GM11168 (cell line): ENCODE measurements around the gene FKBP14.
"Not testable (repeated sequence)": the region's sequence is repeated elsewhere in the genome, so short reads cannot be mapped to it uniquely, and the experiment has no call there.

ENCODE experiments used
- in situ Hi-C: fragments of 300-500 bp; cut with MboI; formaldehyde crosslinking; loops from one replicate; pipeline ENCODE4 v1.12.0; 2022; ENCODE audit warnings: low sequenced_read_pairs; ENCODE audit not compliant: unreplicated experiment

Gene FKBP14, protein sequence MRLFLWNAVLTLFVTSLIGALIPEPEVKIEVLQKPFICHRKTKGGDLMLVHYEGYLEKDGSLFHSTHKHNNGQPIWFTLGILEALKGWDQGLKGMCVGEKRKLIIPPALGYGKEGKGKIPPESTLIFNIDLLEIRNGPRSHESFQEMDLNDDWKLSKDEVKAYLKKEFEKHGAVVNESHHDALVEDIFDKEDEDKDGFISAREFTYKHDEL

GRCh38 chr7:30026229-30027064 lies at the start of gene FKBP14:
FKBP14 (minus strand) TSS chr7:30026702; CDS start chr7:30026508, 194 bp downstream.
- in situ Hi-C loops = no loop called here

- in situ Hi-C loops = no loop called here
Observed at GRCh38 chr7:30074422-30075030, 48.0 kb upstream of the FKBP14 start.

DNA sequence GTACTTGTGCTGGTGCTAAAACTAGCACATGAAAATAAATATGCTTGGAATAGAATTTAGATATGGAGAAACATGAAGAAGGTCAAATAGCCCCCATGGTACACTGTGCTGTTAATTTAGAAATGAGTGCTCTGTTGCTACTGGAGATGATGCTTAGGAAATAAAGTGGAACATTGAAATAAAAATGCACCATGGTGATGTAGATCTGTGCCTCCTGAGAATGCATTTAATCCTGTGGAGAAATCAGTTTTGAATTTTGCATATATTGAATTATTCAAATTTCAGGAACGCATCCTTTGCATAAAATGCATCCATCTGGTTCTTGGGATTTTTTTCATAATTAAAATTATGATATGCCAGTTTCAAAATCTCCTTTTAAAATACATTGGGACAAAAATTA lies 46.2 kb upstream of the FKBP14 start:
- in situ Hi-C loops = no loop called here

GRCh38 chr7:30070052-30070451 lies 43.5 kb upstream of the FKBP14 start:
- in situ Hi-C loops = no loop called here

GRCh38 chr7:30069096-30069867 lies 42.8 kb upstream of the FKBP14 start:
- in situ Hi-C loops = no loop called here

- in situ Hi-C loops = no loop called here
Observed at GRCh38 chr7:30068117-30068516, 41.6 kb upstream of the FKBP14 start.

DNA sequence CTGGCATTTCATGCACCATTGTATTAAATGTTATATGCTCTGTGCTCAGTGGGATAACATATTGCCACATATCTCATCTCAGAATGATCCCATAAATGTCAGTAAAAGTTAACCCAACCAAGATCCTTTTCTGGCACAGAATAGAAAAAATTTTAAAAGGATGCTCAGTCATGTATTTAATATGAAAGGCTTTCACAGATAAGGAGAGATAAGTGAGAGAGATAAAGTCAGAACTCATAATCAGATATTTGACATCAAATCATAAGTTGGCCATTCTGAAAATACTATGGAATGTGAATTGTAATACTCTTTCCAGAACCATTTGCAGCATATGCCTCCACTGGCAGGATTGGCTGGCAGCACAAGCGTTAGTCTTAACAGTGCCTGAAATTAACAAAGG lies 40.2 kb upstream of the FKBP14 start:
- in situ Hi-C loops = no loop called here

- in situ Hi-C loops = no loop called here
Observed at GRCh38 chr7:30065746-30066145, 39.2 kb upstream of the FKBP14 start.

DNA sequence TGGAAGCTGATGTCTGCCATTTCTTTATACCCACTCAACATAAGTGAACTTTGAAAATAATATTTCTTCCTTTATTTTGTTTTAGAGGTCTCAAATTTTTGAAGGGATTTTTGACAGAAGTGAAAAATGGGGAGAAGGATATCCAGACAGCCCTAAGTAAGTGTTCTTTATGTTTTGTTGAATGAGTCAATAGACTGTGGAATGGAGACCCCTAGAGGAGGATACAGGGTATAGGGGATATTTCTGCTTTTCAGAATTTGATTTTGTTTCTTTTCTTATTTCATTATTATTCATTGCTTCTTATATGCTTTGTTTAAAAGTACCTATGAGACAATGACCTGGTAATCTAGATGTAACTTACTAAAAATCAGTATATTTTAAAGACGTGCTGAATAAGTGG lies 36.1 kb upstream of the FKBP14 start:
- in situ Hi-C loops = no loop called here

GRCh38 chr7:30061786-30062185 lies 35.3 kb upstream of the FKBP14 start:
- in situ Hi-C loops = not testable (repeated sequence)

DNA sequence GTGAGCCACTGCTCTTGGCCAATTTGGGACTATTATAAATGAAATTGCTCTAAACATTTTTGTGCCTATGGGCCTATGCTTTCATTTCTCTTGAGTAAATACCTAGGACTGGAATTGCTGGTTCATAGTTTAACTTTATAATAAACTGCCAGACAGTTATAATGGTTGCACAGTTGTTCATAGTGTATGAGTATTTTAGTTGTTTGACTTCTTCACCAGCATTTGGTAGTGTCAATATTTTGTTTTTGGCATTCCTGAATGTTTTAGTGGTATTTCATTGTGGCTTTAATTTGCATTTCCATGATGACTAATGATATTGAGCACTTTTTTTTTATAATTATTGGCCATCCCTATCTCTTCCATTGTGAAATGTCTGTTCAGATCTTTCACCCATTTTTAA lies 31.2 kb upstream of the FKBP14 start:
- in situ Hi-C loops = no loop called here

DNA sequence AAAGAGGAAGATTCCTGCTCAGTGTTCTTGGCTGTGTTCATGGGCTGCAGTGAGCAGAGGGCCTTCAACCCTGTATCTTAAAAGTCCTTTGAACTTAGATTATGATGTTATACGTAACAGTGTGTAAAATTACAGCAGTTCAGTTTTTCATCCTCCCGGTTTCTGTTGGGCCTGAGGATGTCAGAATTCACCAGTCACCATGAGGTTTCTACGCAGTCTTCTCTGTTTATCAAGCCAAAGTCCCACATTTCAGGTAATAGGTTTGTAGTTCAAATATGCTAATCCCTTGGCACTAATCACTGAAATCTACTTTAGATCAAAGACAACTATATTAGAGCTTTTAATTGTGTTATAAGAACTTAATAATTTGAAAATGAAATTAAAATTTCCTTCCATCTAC lies 26.6 kb upstream of the FKBP14 start:
- in situ Hi-C loops = no loop called here

DNA sequence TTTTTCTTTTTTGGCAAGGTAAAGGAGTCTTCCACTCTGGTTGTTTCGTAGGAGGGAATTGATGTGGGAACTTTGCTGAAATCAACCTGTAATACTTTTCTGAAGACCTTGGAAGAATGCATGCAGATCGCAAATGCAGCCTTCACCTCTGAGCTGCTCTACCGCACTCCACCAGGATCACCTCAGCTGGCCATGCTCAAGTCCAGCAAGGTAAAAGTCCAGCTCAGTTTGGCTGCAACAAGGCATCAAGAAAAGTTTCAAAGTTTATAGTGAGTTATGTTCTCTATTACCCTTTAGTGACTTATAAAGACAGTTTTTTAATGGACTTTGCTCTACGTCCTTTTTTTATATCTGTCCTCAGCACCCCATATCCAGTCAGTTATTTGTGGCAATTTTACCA lies 22.7 kb upstream of the FKBP14 start:
- in situ Hi-C loops = no loop called here

- in situ Hi-C loops = no loop called here
Observed at GRCh38 chr7:30048582-30048981, 22.1 kb upstream of the FKBP14 start.

- in situ Hi-C loops = no loop called here
Observed at GRCh38 chr7:30047124-30047523, 20.6 kb upstream of the FKBP14 start.

GRCh38 chr7:30046127-30046770 lies 19.7 kb upstream of the FKBP14 start:
- in situ Hi-C loops = no loop called here

- in situ Hi-C loops = no loop called here
Observed at GRCh38 chr7:30041526-30042269, 15.2 kb upstream of the FKBP14 start.

DNA sequence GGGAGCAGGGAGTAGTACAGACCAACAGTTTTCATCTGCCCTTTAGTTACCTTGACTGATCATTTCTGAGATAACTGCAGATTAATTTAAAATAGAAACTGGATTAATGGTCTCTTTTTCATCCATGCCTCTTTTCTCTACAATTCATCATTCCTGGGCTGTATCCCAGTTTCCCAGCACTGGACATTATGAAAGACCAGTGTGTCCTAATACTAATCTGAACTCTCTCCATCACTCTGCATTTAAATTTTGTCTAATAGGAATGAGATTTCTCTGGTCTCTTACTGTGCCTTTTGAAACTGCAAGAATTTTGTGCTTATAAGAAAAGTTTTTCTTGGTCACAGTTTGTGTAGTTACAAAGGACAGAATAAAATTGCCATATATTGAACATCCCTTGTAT lies 14.4 kb upstream of the FKBP14 start:
- in situ Hi-C loops = no loop called here

DNA sequence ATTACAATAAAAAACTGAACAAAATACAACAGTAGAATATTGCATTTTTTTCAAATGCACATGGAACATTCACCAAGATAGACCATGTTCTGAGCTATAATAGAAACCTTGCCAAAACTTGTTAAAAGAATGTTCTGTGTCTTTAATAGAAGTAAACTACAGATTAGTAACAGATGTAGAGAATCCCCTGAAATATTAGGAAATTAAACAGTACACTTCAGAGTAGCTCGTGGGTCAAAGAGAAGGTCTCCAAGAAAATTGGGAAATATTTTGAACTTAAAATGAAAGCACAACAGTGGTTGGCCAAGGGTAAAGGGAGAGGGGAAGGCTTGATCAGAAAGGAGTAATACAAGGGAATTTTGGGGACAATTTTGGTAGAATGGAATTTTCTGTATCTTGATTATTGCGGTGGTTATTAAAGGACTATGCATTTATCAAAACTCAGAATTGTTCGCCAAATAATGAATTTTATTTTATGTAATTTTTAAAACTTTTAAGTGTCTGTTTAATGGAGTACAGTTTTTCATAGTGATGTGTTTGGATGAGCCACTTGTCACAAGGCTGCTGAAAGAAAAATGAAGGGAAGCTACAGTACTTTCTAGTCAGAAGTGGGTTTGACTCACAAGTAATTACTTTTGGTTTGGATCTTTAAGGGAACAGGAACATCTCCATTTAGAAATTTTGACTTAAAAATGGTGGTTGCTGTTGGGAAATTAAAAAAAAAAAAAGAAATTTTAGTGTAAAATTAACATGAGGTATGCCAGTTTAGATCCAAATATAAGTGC lies 11.9 kb upstream of the FKBP14 start:
- in situ Hi-C loops = no loop called here
